ENCODE results near the gene CHN2.

CHN2 gene

DNA sequence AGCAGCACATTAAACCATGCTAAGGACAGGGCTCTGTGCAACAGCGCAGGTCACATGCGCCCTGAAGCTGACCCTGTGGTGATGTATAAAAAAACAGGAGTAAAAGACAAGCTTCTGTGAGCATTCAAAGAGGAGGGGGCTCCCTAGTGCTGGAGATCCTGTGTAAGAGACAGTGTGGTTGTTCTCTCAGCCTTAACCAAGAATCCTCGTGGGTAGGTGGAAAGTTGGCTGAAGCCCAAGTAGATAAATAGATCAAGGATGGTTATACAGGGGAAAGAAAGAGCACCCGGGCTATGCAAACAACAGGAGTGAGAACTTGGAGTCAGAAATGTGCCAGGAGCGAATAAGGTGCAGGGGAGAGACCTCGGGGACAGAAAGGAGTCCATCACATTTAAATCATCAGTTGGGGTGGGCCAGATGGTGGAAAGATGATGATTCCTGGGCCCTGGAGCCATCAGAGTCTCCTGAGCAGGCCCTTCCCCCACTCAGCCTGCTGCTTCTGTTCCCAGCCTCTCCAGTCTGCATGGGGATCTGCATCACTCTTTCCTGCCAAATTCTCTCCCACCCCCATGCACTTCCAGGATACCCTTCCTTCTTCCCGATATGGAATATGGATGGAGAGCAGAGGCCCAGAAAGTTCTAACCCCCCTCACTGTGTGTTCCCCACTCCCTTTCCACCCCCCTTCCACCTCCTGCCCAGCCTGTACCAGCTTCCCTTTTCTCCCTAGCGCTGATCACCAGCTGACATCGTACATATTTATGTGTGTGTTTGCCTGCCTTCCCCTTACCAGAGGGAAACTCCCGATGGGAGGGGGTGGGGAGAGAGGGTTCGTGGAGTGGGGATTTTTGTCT is 291.0 kb downstream of the CHN2 start:
- DNase-seq (ENCODE audit: low read depth) = no peak
- H3K4me3 ChIP-seq (ENCODE audit: low read depth, low read length) = no peak overlapping the region
- TF ChIP-seq, protein P1, sequence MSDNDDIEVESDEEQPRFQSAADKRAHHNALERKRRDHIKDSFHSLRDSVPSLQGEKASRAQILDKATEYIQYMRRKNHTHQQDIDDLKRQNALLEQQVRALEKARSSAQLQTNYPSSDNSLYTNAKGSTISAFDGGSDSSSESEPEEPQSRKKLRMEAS (IDR thresholded peaks at IDR 0.05; ENCODE audit: low read depth, low read length) = no peak
- TF ChIP-seq MYC (IDR thresholded peaks at IDR 0.05; ENCODE audit: low read depth, low read length) (no peak), POLR2A (IDR thresholded peaks at IDR 0.05; ENCODE audit: extremely low read depth, insufficient read length) (no peak)
- TF ChIP-seq, protein P2, sequence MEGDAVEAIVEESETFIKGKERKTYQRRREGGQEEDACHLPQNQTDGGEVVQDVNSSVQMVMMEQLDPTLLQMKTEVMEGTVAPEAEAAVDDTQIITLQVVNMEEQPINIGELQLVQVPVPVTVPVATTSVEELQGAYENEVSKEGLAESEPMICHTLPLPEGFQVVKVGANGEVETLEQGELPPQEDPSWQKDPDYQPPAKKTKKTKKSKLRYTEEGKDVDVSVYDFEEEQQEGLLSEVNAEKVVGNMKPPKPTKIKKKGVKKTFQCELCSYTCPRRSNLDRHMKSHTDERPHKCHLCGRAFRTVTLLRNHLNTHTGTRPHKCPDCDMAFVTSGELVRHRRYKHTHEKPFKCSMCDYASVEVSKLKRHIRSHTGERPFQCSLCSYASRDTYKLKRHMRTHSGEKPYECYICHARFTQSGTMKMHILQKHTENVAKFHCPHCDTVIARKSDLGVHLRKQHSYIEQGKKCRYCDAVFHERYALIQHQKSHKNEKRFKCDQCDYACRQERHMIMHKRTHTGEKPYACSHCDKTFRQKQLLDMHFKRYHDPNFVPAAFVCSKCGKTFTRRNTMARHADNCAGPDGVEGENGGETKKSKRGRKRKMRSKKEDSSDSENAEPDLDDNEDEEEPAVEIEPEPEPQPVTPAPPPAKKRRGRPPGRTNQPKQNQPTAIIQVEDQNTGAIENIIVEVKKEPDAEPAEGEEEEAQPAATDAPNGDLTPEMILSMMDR (IDR thresholded peaks at IDR 0.05; ENCODE audit: low read depth, low read length) = no peak

- no peak for DNase-seq (ENCODE audit: low read depth)
- H3K4me3 ChIP-seq (ENCODE audit: low read depth, low read length) = no peak overlapping the region
- TF ChIP-seq MYC (IDR thresholded peaks at IDR 0.05; ENCODE audit: low read depth, low read length) = no peak
- TF ChIP-seq, protein P1 (IDR thresholded peaks at IDR 0.05; ENCODE audit: low read depth, low read length) = no peak
These were observed 291.7 kb downstream of the CHN2 start for GRCh38 chr7:29486191-29486700.

- no peak for DNase-seq (ENCODE audit: low read depth)
- no peak overlapping the region for H3K4me3 ChIP-seq (ENCODE audit: low read depth, low read length)
- TF ChIP-seq, protein P1 (IDR thresholded peaks at IDR 0.05; ENCODE audit: low read depth, low read length) = no peak
These were observed 292.8 kb downstream of the CHN2 start for GRCh38 chr7:29487424-29487823.

DNA sequence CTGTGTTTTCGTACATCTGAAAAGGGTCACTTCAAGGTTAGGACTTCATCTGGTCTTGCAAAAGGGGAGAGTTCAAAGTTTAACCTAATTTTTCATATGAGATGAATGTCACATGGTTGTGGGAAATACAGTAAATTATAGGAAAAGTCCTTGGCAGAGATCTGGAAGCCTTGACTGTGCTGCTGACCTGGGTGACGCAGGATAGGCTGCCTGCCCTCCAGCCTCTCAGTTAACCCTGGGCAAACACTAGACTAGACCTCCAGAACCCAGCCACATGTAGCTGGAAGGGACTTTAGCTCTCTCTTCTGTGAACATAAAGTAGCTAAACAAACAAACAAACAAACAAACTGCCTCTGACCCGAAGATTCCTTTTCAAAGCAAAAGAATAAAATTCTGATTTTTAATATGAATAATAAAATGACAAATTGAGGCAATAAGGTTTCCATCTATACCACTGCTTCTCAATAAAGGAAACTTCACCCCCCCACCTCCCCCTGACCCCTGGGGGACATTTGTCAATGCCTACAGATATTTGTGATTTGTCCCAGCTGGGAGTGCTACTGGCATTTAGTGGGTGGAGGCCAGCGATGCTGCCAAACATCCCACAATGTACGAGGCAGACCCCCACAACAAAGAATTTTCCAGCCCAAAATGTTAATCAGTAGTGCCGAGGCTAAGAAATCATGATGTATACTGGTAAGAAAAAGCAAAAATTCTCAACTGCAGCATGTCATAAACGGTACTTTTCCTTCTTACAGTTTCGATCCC is 293.8 kb downstream of the CHN2 start:
- no peak for DNase-seq (ENCODE audit: low read depth)
- TF ChIP-seq POLR2A (IDR thresholded peaks at IDR 0.05; ENCODE audit: extremely low read depth, insufficient read length) (no peak), MYC (IDR thresholded peaks at IDR 0.05; ENCODE audit: low read depth, low read length) (no peak)
- TF ChIP-seq, protein P2 (IDR thresholded peaks at IDR 0.05; ENCODE audit: low read depth, low read length) = no peak
- H3K4me3 ChIP-seq (ENCODE audit: low read depth, low read length) = no peak overlapping the region

DNA sequence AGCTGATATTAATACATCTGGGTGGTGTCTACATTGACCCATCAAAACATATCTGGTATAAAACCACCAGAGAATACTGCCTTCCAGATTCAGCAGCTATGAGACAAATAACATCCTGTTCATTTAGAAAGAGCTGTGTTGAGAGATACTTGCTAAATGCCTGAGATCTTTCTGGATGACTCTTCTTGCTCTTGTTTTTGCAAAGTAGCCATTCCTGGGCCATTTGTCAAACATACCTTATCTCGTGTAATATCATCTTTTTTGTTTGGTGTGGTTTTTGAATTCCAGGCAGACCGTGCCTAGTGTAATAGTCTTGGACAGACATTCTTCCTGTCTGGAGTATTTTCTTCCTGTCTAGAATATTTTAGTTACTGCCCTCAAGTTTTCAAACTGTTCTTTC is 294.4 kb downstream of the CHN2 start:
- TF ChIP-seq, protein P2 (IDR thresholded peaks at IDR 0.05; ENCODE audit: low read depth, low read length) = no peak
- no peak for TF ChIP-seq MYC (IDR thresholded peaks at IDR 0.05; ENCODE audit: low read depth, low read length)
- TF ChIP-seq, protein P1 (IDR thresholded peaks at IDR 0.05; ENCODE audit: low read depth, low read length) = no peak
- TF ChIP-seq POLR2A (IDR thresholded peaks at IDR 0.05; ENCODE audit: extremely low read depth, insufficient read length) = no peak
- DNase-seq (ENCODE audit: low read depth) = no peak
- no peak overlapping the region for H3K4me3 ChIP-seq (ENCODE audit: low read depth, low read length)

DNA sequence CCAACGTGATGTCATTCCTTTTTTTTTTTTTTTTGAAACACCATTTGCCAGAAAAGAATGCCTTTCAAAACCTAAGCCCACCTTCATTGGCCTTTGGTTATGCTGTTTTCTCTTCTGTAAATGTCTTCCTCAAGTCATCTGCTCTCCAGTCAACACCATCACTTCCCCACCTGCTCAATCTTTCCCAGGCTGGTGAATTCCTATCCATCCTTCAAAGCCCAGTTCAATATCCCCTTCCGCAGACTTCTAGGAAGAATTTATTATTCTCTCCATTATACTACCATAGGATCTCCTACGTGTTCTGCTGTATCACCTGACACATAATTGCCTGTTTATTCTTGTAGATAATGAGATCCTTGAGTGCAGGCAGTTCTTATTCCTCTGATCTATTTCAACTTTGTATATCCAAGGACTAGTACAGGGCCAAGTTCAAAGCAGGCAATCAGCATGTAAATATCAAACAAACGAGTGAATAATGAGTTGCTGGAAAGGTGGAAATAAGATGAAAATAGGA is 295.6 kb downstream of the CHN2 start:
- H3K4me3 ChIP-seq (ENCODE audit: low read depth, low read length) = no peak overlapping the region
- no peak for DNase-seq (ENCODE audit: low read depth)
- TF ChIP-seq, protein P2 (IDR thresholded peaks at IDR 0.05; ENCODE audit: low read depth, low read length) = no peak
- no peak for TF ChIP-seq MYC (IDR thresholded peaks at IDR 0.05; ENCODE audit: low read depth, low read length)
- no peak for TF ChIP-seq POLR2A (IDR thresholded peaks at IDR 0.05; ENCODE audit: extremely low read depth, insufficient read length)
- TF ChIP-seq, protein P1 (IDR thresholded peaks at IDR 0.05; ENCODE audit: low read depth, low read length) = no peak
